ENCODE measurements around the gene TMEM125. TPM values are rescaled to one million over a fixed set of nuclear protein-coding genes. Genes with fewer than 3 reads are reported as not detected.

Gene TMEM125
- total and polyA plus RNA-seq, 8 donors, result 36.1 to 202 (median 43.3) TPM

- DNase-seq, result peak in 1 of 4 donors; percentile 13
- Histone ChIP-seq H3K27me3 (no peaks in the 10 kb centered on the region), H3K9me3 (no peaks in the 10 kb centered on the region), H3K4me1 (no peaks in the 10 kb centered on the region), H3K27ac (no peak overlapping the region), H3K36me3 (peaks cover 0 to 28% of the 10 kb centered on the region in 2 donors), H3K4me3 (no peak overlapping the region)
- TF ChIP-seq, protein P1, sequence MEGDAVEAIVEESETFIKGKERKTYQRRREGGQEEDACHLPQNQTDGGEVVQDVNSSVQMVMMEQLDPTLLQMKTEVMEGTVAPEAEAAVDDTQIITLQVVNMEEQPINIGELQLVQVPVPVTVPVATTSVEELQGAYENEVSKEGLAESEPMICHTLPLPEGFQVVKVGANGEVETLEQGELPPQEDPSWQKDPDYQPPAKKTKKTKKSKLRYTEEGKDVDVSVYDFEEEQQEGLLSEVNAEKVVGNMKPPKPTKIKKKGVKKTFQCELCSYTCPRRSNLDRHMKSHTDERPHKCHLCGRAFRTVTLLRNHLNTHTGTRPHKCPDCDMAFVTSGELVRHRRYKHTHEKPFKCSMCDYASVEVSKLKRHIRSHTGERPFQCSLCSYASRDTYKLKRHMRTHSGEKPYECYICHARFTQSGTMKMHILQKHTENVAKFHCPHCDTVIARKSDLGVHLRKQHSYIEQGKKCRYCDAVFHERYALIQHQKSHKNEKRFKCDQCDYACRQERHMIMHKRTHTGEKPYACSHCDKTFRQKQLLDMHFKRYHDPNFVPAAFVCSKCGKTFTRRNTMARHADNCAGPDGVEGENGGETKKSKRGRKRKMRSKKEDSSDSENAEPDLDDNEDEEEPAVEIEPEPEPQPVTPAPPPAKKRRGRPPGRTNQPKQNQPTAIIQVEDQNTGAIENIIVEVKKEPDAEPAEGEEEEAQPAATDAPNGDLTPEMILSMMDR (IDR thresholded peaks at IDR 0.05), result no peak
- intact Hi-C loops (cut with DNase I), result no loop called here
- no peak for ATAC-seq
Observed at GRCh38 chr1:43314233-43314632, 44.5 kb downstream of the TMEM125 start.

DNA sequence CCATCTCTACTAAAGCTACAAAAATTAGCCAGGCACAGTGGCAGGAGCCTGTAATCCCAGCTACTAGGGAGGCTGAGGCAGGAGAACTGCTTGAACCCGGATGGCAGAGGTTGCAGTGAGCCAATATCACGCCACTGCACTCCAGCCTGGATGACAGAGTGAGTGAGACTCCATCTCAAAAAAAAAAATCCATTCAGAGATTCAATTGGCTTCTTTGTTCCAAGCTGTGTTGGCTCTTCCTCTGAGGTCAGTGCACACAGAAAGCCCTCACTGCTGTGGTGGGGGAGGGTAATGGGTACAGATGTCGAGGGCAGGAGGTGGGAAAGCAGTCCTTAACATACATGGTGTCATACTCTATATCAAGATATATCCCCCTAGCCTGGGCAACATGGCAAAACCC lies 45.7 kb downstream of the TMEM125 start:
- Histone ChIP-seq H3K4me1 (no peaks in the 10 kb centered on the region), H3K9me3 (no peaks in the 10 kb centered on the region), H3K36me3 (peaks cover 0 to 33% of the 10 kb centered on the region in 2 donors), H3K27me3 (no peaks in the 10 kb centered on the region), H3K4me3 (no peak overlapping the region), H3K27ac (no peak overlapping the region)
- TF ChIP-seq, protein P1 (IDR thresholded peaks at IDR 0.05), result no peak
- no peak for ATAC-seq
- intact Hi-C loops (cut with DNase I), result no loop called here
- no peak for DNase-seq

DNA sequence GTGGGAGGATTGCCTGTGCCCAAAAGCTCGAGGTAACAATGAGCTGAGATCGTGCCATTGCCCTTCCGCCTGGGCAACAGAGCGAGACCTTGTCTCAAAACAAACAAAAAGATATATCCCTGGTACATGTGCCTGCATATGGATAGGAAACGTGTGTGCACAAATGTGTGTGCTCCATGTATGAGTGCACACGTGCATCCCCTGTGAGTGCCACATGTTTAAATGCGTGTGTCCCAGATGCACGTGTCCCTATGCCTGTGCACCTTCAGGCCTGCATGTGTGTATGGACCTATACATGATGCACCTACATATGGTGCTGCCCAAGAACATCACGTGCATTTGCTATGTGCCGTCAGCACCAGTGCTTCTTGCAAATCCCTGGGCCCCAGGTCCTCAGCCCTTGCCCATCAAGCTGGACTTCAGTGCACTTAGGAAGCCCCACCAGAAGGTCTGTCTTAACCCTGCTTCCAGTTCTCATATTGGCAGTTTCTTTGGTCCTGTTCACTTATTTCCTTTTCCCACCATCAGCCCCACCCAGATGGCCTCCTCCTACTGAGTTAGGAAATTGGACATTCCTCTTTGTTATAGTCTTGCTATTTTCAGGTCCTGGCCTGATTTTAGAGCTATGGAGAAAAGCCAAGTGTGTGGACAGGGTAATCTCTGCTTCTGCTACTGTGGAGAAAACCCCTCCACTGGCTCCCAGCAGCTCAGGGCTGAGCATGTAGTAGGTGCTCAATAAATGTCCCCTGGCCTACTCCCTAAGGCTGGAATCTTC lies 46.4 kb downstream of the TMEM125 start:
- Histone ChIP-seq H3K27ac (no peak overlapping the region), H3K9me3 (no peaks in the 10 kb centered on the region), H3K36me3 (peaks cover 0 to 34% of the 10 kb centered on the region in 2 donors), H3K27me3 (no peaks in the 10 kb centered on the region), H3K4me1 (no peaks in the 10 kb centered on the region), H3K4me3 (no peak overlapping the region)
- ATAC-seq (no peak), DNase-seq (peak in 2 of 4 donors; percentile 3 to 28)
- TF ChIP-seq, protein P1 (IDR thresholded peaks at IDR 0.05), result no peak
- intact Hi-C loops (cut with DNase I), result no loop called here

GRCh38 chr1:43316738-43317520 lies 47.1 kb downstream of the TMEM125 start:
- TF ChIP-seq, protein P1 (IDR thresholded peaks at IDR 0.05), result no peak
- peaks cover 0 to 41% of the 10 kb centered on the region in 2 donors for H3K36me3 ChIP-seq
- H3K27ac ChIP-seq, result no peak overlapping the region
- no peaks in the 10 kb centered on the region for H3K9me3 ChIP-seq
- peak in 2 of 4 donors; percentile 25 to 43 for DNase-seq
- no peaks in the 10 kb centered on the region for H3K27me3 ChIP-seq
- H3K4me3 ChIP-seq, result no peak overlapping the region
- intact Hi-C loops (cut with DNase I), result no loop called here
- H3K4me1 ChIP-seq, result no peaks in the 10 kb centered on the region
- no peak for ATAC-seq

Data from left lung (tissue), 10 donors.